K562 (cell line): ENCODE measurements around the gene IQSEC3. TPM values are rescaled to one million over a fixed set of nuclear protein-coding genes. Genes with fewer than 3 reads are reported as not detected.

Experiments used
- ATAC-seq: fragments of 200-7000 bp; cut with Tn5 transposase; 3 replicates; pipeline ENCODE4 v1.9.1; 2020; ENCODE audit warnings: moderate library complexity
- BruUV-seq: library from RNA; stranded (reverse); fragments of 400-500 nt; replicated peaks from 2 replicates; lab custom pipeline; 2021; lab: Mats Ljungman, UMichigan
- CTCF ChIA-PET: fragments of 300-600 bp; formaldehyde crosslinking; extraction: SDS; loops from one replicate; lab custom pipeline; 2021; ENCODE audit warnings: low intra/inter-chr PET ratio; lab: Yijun Ruan, JAX
- POLR2A ChIA-PET: fragments of 300-600, 350-650 bp; sonication (Branson Sonifier 250); formaldehyde crosslinking; extraction: SDS; loops from one replicate; lab custom pipeline; 2021; ENCODE audit warnings: antibody characterized with exemption, inconsistent platforms; lab: Yijun Ruan, JAX
- DNase-seq, 4 experiments: peaks; one replicate each; pipeline versions ENCODE4 v3.0.0 to v3.0.0-alpha.2; 2011 to 2018; ENCODE audit warnings: low spot score in 3 of 4, mixed read lengths in 3 of 4; ENCODE audit errors: extremely low read depth in 1 of 4
- FAIRE-seq: peaks from 2 replicates; lab custom pipeline; 2011; peaks lifted over from hg19 to GRCh38; lab: Jason Lieb, UNC
- H2AFZ ChIP-seq: 2 replicates; pipeline ENCODE4 v1.6.0; 2011; ENCODE audit warnings: low read depth, low read length, control low read depth, inconsistent platforms
- H3K27ac ChIP-seq: fragments of 200-600 bp; 3 replicates; pipeline ENCODE4 v1.8.0; 2011; ENCODE audit warnings: low read depth, mild to moderate bottlenecking, control low read depth, inconsistent platforms, low read length, moderate library complexity, mixed read lengths; ENCODE audit errors: extremely low read depth
- H3K27me3 ChIP-seq, 2 experiments: fragments of 300-600 bp in 1 of 2; 2 replicates in 1 of 2; 3 replicates in 1 of 2; pipeline versions ENCODE4 v1.6.0 to v1.8.0; 2011; ENCODE audit warnings: inconsistent platforms in 2 of 2, low read length in 2 of 2, mild to moderate bottlenecking in 1 of 2, mixed read lengths in 1 of 2, moderate library complexity in 1 of 2; ENCODE audit not compliant: control insufficient read depth in 2 of 2, insufficient read depth in 2 of 2
- H3K36me3 ChIP-seq: fragments of 300-600 bp; 3 replicates; pipeline ENCODE4 v1.8.0; 2011; ENCODE audit warnings: mild to moderate bottlenecking, low read length, inconsistent platforms; ENCODE audit not compliant: control insufficient read depth, insufficient read depth
- H3K4me1 ChIP-seq, 2 experiments: fragments of 200-600 bp in 1 of 2; replicated peaks in 1 of 2; 2 replicates in 1 of 2; 3 replicates in 1 of 2; pipeline versions ENCODE4 v1.5.1 to v1.8.0; 2011; ENCODE audit warnings: inconsistent platforms in 2 of 2, low read length in 2 of 2, mild to moderate bottlenecking in 1 of 2, mixed read lengths in 1 of 2, moderate library complexity in 1 of 2; ENCODE audit not compliant: control insufficient read depth in 2 of 2, insufficient read depth in 2 of 2
- H3K4me2 ChIP-seq: 2 replicates; pipeline ENCODE4 v1.6.1; 2011; ENCODE audit warnings: low read length, control low read depth, inconsistent platforms, mixed read lengths; ENCODE audit not compliant: insufficient read depth
- H3K4me3 ChIP-seq: fragments of 200-600 bp; sonication (generic), shearing (Covaris generic); 2 replicates; pipeline ENCODE4 v1.5.1; 2016; ENCODE audit warnings: control low read depth, inconsistent platforms
- H3K79me2 ChIP-seq: fragments of 200-600 bp; 3 replicates; pipeline ENCODE4 v1.8.0; 2011; ENCODE audit warnings: low read length, inconsistent platforms; ENCODE audit not compliant: control insufficient read depth, insufficient read depth
- H3K9ac ChIP-seq, 2 experiments: 2 replicates each; pipeline versions ENCODE4 v1.6.0 to v1.6.1; 2011; ENCODE audit warnings: low read depth in 2 of 2, low read length in 2 of 2, control low read depth in 1 of 2, inconsistent platforms in 1 of 2, mild to moderate bottlenecking in 1 of 2, mixed read lengths in 1 of 2; ENCODE audit not compliant: insufficient read depth in 1 of 2
- H3K9me1 ChIP-seq: one replicate; pipeline ENCODE4 v1.6.0; 2011; ENCODE audit warnings: inconsistent platforms, mild to moderate bottlenecking, low read length, moderate library complexity; ENCODE audit not compliant: control insufficient read depth, insufficient read depth
- H3K9me3 ChIP-seq: replicated peaks from 2 replicates; pipeline ENCODE4 v1.5.1; 2011; ENCODE audit warnings: low read depth, low read length, inconsistent platforms; ENCODE audit not compliant: control insufficient read depth, insufficient read depth
- H4K20me1 ChIP-seq: replicated peaks from 2 replicates; pipeline ENCODE4 v1.6.1; 2011; ENCODE audit warnings: low read length, inconsistent platforms, mixed read lengths; ENCODE audit not compliant: control insufficient read depth, insufficient read depth
- PBX2 ChIP-seq, 2 experiments: IDR thresholded peaks in 1 of 2; conservative IDR thresholded peaks in 1 of 2; 2 replicates each; pipeline ENCODE4 v1.6.1; 2016; ENCODE audit warnings: low read depth in 2 of 2, mild to moderate bottlenecking in 1 of 2, missing compliant biosample characterization in 1 of 2, missing genetic modification characterization in 1 of 2, moderate library complexity in 1 of 2
- RB1 ChIP-seq: fragments of 450-650 bp; IDR thresholded peaks from 2 replicates; pipeline ENCODE4 v1.6.1; 2017; ENCODE audit warnings: low read depth, mild to moderate bottlenecking
- REST ChIP-seq, 2 experiments: fragments of 450-650 bp; formaldehyde crosslinking in 1 of 2; IDR thresholded peaks; 2 replicates each; pipeline versions ENCODE4 v1.4.0 to v1.6.1; 2014 to 2020; ENCODE audit warnings: mild to moderate bottlenecking in 2 of 2, borderline replicate concordance in 1 of 2, low read depth in 1 of 2
- SMC3 ChIP-seq: conservative IDR thresholded peaks from 2 replicates; pipeline ENCODE4 v1.6.1; 2011; ENCODE audit warnings: low read depth, low read length, improper control_type of control experiment; ENCODE audit not compliant: insufficient read depth
- ZNF398 ChIP-seq: fragments of 250-450 bp; sonication (Bioruptor Pico); IDR thresholded peaks from 2 replicates; pipeline ENCODE4 v1.8.0; 2021; ENCODE audit warnings: moderate library complexity, mild to moderate bottlenecking, inconsistent platforms
- WGBS: fragments of 100-300 bp; shearing (Covaris generic); methylation state at CpG from one replicate; pipeline ENCODE4 v1.1.6; 2016; ENCODE audit warnings: low coverage, mixed read lengths; ENCODE audit not compliant: insufficient coverage; ENCODE audit errors: missing lambda C conversion rate; 5-methylcytosine and 5-hydroxymethylcytosine counted together
- in situ Hi-C: fragments of 300-500 bp; cut with MboI; formaldehyde crosslinking; loops from 4 replicates; pipeline ENCODE4 v1.15.0; 2018; ENCODE audit warnings: inconsistent platforms, mixed read lengths
- intact Hi-C: fragments of 100-400 bp; cut with micrococcal nuclease; formaldehyde crosslinking; loops from 2 replicates; pipeline ENCODE4 v1.14.2; 2022
- polyA plus RNA-seq, 8 experiments: library from polyadenylated mRNA; depleted of rRNA in 4 of 8; stranded (reverse) in 5 of 8; unstranded in 3 of 8; fragments of >200 nt; fragmentation: Nextera tagmentation in 2 of 8; fragmentation: Illumina TruSeq in 1 of 8; extraction: Ambion mirVana in 2 of 8; extraction: Trizol in 1 of 8; gene quantifications; 2 replicates each; pipeline versions ENCODE4 v1.2.1 to v1.2.3, GENCODE V29; 2011 to 2014; ENCODE audit warnings: inconsistent platforms in 1 of 8, missing spikeins in 1 of 8
- total RNA-seq, 7 experiments: library from RNA; depleted of rRNA in 6 of 7; stranded (reverse); fragments of >200 nt in 6 of 7; fragmentation: Illumina TruSeq in 2 of 7; extraction: Trizol in 2 of 7; gene quantifications; 2 replicates each; pipeline versions ENCODE4 v1.2.1 to v1.2.3, GENCODE V29; 2011 to 2021; ENCODE audit warnings: low replicate concordance in 1 of 7

Gene IQSEC3
- total and polyA plus RNA-seq, 9 of the 15 experiments (the other 6 are each of a cell fraction or from before 2014, with no cell fraction given) = under 0.01 to 0.25 (median 0.08) TPM; not detected in 3

- TF ChIP-seq PBX2 (CRISPR knock-in tag; IDR thresholded peaks at IDR 0.05; ENCODE audit: low read depth) = no peak
- no peak for TF ChIP-seq PBX2 (tag; conservative IDR thresholded peaks at IDR 0.05; ENCODE audit: low read depth)
- no peak for TF ChIP-seq ZNF398 (CRISPR knock-in tag)
Measured at GRCh38 chr12:152440-152839, 85.9 kb downstream of the IQSEC3 start (continued).

- ATAC-seq (peak; percentile 99), DNase-seq (peak; percentile 80 to 82 (median 81)), FAIRE-seq (peak; percentile 86)
- H3K9me1 ChIP-seq = no peaks in the 10 kb centered on the region
- in situ Hi-C loops = no loop called here
- no peak overlapping the region; a peak in 1 of 4 replicates for H3K9ac ChIP-seq
- H3K4me3 ChIP-seq = no peak overlapping the region
- 16% methylated on average over 7 of the region's 11 CpGs for WGBS
- intact Hi-C loops = no loop called here
- no peak overlapping the region for H3K27ac ChIP-seq
- no peak overlapping the region for H3K4me2 ChIP-seq
- H4K20me1 ChIP-seq = no peaks in the 10 kb centered on the region
- H3K79me2 ChIP-seq = no peaks in the 10 kb centered on the region
- no peaks in the 10 kb centered on the region for H3K9me3 ChIP-seq
- peaks cover 0 to 9% of the 10 kb centered on the region in 2 experiments; a peak in 2 of 5 replicates for H3K4me1 ChIP-seq
- no TSS peak for BruUV-seq
- no peak overlapping the region for H2AFZ ChIP-seq
- ChIA-PET POLR2A (interaction anchor here (0.7 kb wide), 1 partner anchor 10 kb away, joined by 3 read pairs; no protein-coding TSS in a partner anchor), CTCF (no interaction called here)
- no peaks in the 10 kb centered on the region for H3K36me3 ChIP-seq
- peaks cover 16 to 64% of the 10 kb centered on the region in 2 experiments for H3K27me3 ChIP-seq
- peak; percentile 56; the same call in 1 of the 2 replicates for TF ChIP-seq RB1
- peak; percentile 89 for TF ChIP-seq SMC3
- peak; percentile 83 for TF ChIP-seq REST (IDR thresholded peaks at IDR 0.05; ENCODE audit: borderline replicate concordance)
- no peak for TF ChIP-seq REST (CRISPR knock-in tag; IDR thresholded peaks at IDR 0.05; ENCODE audit: low read depth)
Measured at GRCh38 chr12:153080-153746, 86.6 kb downstream of the IQSEC3 start.
